Neural cell (in vitro differentiated cells): ENCODE data around the gene ADAT1.

Experiments
- CTCF ChIP-seq: fragments of 450-650 bp; IDR thresholded peaks from 2 replicates; pipeline ENCODE4 v1.5.1; 2014; ENCODE audit warnings: antibody characterized with exemption, mild to moderate bottlenecking, moderate library complexity; ENCODE audit not compliant: poor library complexity, severe bottlenecking
- SMC3 ChIP-seq: fragments of 450-650 bp; conservative IDR thresholded peaks from 2 replicates; pipeline ENCODE4 v1.6.1; 2014; ENCODE audit warnings: antibody characterized with exemption, mild to moderate bottlenecking, moderate library complexity; ENCODE audit not compliant: poor library complexity
- TF ChIP-seq, protein P1 (sequence below): IDR thresholded peaks from 2 replicates; pipeline ENCODE4 v1.6.1; 2012; ENCODE audit warnings: borderline replicate concordance

- TF ChIP-seq, protein P1, sequence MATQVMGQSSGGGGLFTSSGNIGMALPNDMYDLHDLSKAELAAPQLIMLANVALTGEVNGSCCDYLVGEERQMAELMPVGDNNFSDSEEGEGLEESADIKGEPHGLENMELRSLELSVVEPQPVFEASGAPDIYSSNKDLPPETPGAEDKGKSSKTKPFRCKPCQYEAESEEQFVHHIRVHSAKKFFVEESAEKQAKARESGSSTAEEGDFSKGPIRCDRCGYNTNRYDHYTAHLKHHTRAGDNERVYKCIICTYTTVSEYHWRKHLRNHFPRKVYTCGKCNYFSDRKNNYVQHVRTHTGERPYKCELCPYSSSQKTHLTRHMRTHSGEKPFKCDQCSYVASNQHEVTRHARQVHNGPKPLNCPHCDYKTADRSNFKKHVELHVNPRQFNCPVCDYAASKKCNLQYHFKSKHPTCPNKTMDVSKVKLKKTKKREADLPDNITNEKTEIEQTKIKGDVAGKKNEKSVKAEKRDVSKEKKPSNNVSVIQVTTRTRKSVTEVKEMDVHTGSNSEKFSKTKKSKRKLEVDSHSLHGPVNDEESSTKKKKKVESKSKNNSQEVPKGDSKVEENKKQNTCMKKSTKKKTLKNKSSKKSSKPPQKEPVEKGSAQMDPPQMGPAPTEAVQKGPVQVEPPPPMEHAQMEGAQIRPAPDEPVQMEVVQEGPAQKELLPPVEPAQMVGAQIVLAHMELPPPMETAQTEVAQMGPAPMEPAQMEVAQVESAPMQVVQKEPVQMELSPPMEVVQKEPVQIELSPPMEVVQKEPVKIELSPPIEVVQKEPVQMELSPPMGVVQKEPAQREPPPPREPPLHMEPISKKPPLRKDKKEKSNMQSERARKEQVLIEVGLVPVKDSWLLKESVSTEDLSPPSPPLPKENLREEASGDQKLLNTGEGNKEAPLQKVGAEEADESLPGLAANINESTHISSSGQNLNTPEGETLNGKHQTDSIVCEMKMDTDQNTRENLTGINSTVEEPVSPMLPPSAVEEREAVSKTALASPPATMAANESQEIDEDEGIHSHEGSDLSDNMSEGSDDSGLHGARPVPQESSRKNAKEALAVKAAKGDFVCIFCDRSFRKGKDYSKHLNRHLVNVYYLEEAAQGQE = no peak
- no peak for TF ChIP-seq SMC3
- TF ChIP-seq CTCF = no peak
Measured at GRCh38 chr16:75660321-75660720, 37.2 kb upstream of the ADAT1 start.
